Glutamatergic neuron (in vitro differentiated cells): ENCODE measurements around the gene CRYL1. TPM values are rescaled to one million over a fixed set of nuclear protein-coding genes. Genes with fewer than 3 reads are reported as not detected.
A peak's percentile ranks its signal among the peaks of the same experiment; 100 is the strongest.

Experiments
- DNase-seq: peaks from one replicate; pipeline ENCODE4 v3.0.0; 2022
- H3K27ac Mint-ChIP-seq: one replicate; pipeline ENCODE4 v1.8.0; 2020; ENCODE audit warnings: mild to moderate bottlenecking, mixed read lengths, inconsistent platforms; ENCODE audit not compliant: unreplicated experiment
- H3K27me3 Mint-ChIP-seq: one replicate; pipeline ENCODE4 v1.8.0; 2020; ENCODE audit warnings: mild to moderate bottlenecking, moderate library complexity, mixed read lengths, inconsistent platforms; ENCODE audit not compliant: unreplicated experiment
- H3K36me3 Mint-ChIP-seq: one replicate; pipeline ENCODE4 v1.8.0; 2020; ENCODE audit warnings: mild to moderate bottlenecking, mixed read lengths, inconsistent platforms; ENCODE audit not compliant: unreplicated experiment
- H3K4me1 Mint-ChIP-seq: one replicate; pipeline ENCODE4 v1.8.0; 2020; ENCODE audit warnings: mild to moderate bottlenecking, low read depth, mixed read lengths, inconsistent platforms; ENCODE audit not compliant: unreplicated experiment
- H3K4me3 Mint-ChIP-seq: one replicate; pipeline ENCODE4 v1.8.0; 2020; ENCODE audit warnings: mild to moderate bottlenecking, mixed read lengths, inconsistent platforms; ENCODE audit not compliant: unreplicated experiment
- H3K9me3 Mint-ChIP-seq: one replicate; pipeline ENCODE4 v1.8.0; 2020; ENCODE audit warnings: mild to moderate bottlenecking, moderate library complexity, mixed read lengths, inconsistent platforms; ENCODE audit not compliant: unreplicated experiment
- total RNA-seq: library from RNA; stranded (reverse); fragmentation: NEBNext Ultra II Directional; extraction: Animal tissue kit (Norgen Biotek cat#: 25700); gene quantifications from one replicate; pipeline ENCODE4 v1.2.1, GENCODE V29; 2021; ENCODE audit not compliant: unreplicated experiment
- TF ChIP-seq, protein P1 (sequence below): fragments of 200-600 bp; sonication (generic); IDR thresholded peaks from one replicate; pipeline ENCODE4 v1.5.0; 2021; ENCODE audit not compliant: partially characterized antibody, unreplicated experiment

The CRYL1 gene
- total RNA-seq, 1 donor from 2014 or later = 1.1 TPM

DNA sequence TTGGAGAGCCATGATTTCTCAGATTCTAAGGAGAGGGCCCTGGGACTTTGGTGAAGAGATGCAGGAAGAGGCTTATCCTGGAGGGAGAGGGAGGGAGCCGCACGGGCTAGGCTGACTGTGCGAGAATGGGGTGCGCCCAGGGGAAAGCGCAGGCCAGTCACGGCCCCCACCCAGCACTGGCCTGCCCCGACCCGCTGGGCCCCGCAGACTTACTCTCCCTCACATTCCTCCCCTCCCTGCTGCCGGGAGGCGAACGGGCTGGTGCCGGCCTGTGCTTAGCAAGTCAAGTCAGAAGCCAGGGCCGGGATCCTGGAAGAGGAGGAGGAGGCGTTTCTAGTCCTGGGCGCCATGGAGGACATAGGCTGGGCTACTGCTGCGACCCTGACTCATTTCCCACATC, 120.0 kb downstream of the CRYL1 start:
- no peak overlapping the region for H3K27ac Mint-ChIP-seq
- peaks cover 2% of the 10 kb centered on the region for H3K27me3 Mint-ChIP-seq
- peaks cover 6% of the 10 kb centered on the region for H3K9me3 Mint-ChIP-seq
- no peaks in the 10 kb centered on the region for H3K36me3 Mint-ChIP-seq
- DNase-seq = peak; percentile 42
- TF ChIP-seq, protein P1, sequence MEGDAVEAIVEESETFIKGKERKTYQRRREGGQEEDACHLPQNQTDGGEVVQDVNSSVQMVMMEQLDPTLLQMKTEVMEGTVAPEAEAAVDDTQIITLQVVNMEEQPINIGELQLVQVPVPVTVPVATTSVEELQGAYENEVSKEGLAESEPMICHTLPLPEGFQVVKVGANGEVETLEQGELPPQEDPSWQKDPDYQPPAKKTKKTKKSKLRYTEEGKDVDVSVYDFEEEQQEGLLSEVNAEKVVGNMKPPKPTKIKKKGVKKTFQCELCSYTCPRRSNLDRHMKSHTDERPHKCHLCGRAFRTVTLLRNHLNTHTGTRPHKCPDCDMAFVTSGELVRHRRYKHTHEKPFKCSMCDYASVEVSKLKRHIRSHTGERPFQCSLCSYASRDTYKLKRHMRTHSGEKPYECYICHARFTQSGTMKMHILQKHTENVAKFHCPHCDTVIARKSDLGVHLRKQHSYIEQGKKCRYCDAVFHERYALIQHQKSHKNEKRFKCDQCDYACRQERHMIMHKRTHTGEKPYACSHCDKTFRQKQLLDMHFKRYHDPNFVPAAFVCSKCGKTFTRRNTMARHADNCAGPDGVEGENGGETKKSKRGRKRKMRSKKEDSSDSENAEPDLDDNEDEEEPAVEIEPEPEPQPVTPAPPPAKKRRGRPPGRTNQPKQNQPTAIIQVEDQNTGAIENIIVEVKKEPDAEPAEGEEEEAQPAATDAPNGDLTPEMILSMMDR = no peak
- no peak overlapping the region for H3K4me3 Mint-ChIP-seq
- peaks cover 4% of the 10 kb centered on the region for H3K4me1 Mint-ChIP-seq

DNA sequence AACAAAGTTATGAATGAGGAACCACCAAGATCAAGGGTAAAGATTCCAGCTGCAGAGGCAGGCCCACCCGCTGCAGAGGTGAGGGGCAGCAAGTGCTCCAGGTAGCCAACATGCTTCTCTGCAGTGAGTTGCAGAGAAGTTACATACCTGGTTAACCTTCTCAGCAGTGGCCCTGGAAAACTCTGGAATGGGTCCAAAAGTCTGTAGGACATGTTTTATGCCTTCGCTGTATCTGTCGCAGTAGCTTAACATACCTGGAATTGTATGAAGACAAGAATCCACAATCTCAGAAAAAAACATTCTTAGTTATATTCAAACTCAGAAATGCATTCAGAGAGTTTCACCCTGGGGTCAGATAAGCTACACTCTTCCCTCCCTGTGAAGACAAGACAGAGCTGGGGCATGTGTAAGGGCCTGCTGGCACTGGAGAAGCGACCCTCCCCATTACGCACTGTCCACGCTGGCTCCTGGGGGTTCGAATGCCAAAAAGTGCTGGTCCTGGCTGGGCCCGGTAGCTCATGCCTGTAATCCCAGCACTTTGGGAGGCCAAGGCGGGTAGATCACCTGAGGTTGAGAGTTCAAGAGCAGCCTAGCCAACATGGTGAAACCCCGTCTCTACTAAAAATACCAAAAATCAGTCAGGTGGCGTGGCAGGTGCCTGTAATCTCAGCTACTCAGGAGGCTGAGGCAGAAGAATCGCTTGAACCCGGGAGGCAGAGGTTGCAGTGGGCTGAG, 121.0 kb downstream of the CRYL1 start:
- Mint-ChIP-seq H3K27me3 (peaks cover 2% of the 10 kb centered on the region), H3K4me1 (peaks cover 4% of the 10 kb centered on the region), H3K9me3 (peaks cover 6% of the 10 kb centered on the region), H3K27ac (no peak overlapping the region), H3K36me3 (no peaks in the 10 kb centered on the region), H3K4me3 (no peak overlapping the region)
- TF ChIP-seq, protein P1 = no peak
- DNase-seq = no peak

- peaks cover 4% of the 10 kb centered on the region for H3K4me1 Mint-ChIP-seq
- H3K27ac Mint-ChIP-seq = no peak overlapping the region
- H3K4me3 Mint-ChIP-seq = no peak overlapping the region
- TF ChIP-seq, protein P1 = no peak
- H3K9me3 Mint-ChIP-seq = peaks cover 11% of the 10 kb centered on the region
- DNase-seq = no peak
- H3K36me3 Mint-ChIP-seq = no peaks in the 10 kb centered on the region
- H3K27me3 Mint-ChIP-seq = peaks cover 2% of the 10 kb centered on the region
These were observed 121.8 kb downstream of the CRYL1 start for GRCh38 chr13:20403826-20404225.

GRCh38 chr13:20402881-20403280, 122.8 kb downstream of the CRYL1 start:
- TF ChIP-seq, protein P1 = no peak
- Mint-ChIP-seq H3K27me3 (peaks cover 2% of the 10 kb centered on the region), H3K9me3 (peaks cover 11% of the 10 kb centered on the region), H3K4me3 (no peak overlapping the region), H3K4me1 (peaks cover 4% of the 10 kb centered on the region), H3K36me3 (no peaks in the 10 kb centered on the region), H3K27ac (no peak overlapping the region)
- no peak for DNase-seq
